A673 (cell line): Measurements from ENCODE around the gene POU2AF3. TPM values are rescaled to one million over a fixed set of nuclear protein-coding genes. Genes with fewer than 3 reads are reported as not detected.

Source experiments
- BruUV-seq: library from RNA; stranded (reverse); fragments of 400-500 nt; replicated peaks from 2 replicates; lab custom pipeline; 2021; lab: Mats Ljungman, UMichigan
- CTCF ChIA-PET: fragments of 300-600 bp; sonication (Branson Sonifier 250); formaldehyde crosslinking; loops from one replicate; lab custom pipeline; 2022; ENCODE audit warnings: antibody characterized with exemption; lab: Charles Lee
- POLR2A ChIA-PET: fragments of 300-600 bp; sonication (Branson Sonifier 250); formaldehyde crosslinking; loops from one replicate; lab custom pipeline; 2022; ENCODE audit warnings: antibody characterized with exemption; ENCODE audit not compliant: low non-redundant PET; lab: Charles Lee
- DNase-seq: peaks from one replicate; pipeline ENCODE4 v3.0.0-alpha.2; 2015; ENCODE audit warnings: low spot score
- H3K27ac ChIP-seq: fragments of 200-600 bp; sonication (generic); 2 replicates; pipeline ENCODE4 v1.5.1; 2016; ENCODE audit warnings: mixed run types, low read depth, mild to moderate bottlenecking, mixed read lengths, antibody characterized with exemption, low read length; ENCODE audit not compliant: poor library complexity, severe bottlenecking
- H3K27me3 ChIP-seq: fragments of 200-600 bp; sonication (generic); replicated peaks from 2 replicates; pipeline ENCODE4 v1.6.1; 2017; ENCODE audit warnings: mixed run types, low read depth, mild to moderate bottlenecking, mixed read lengths, antibody characterized with exemption, low read length; ENCODE audit not compliant: insufficient read depth, poor library complexity
- H3K36me3 ChIP-seq: fragments of 200-600 bp; sonication (generic); 2 replicates; pipeline ENCODE4 v1.6.1; 2016; ENCODE audit warnings: mixed run types, mild to moderate bottlenecking, mixed read lengths, antibody characterized with exemption, low read length; ENCODE audit not compliant: insufficient read depth, poor library complexity, severe bottlenecking
- H3K4me1 ChIP-seq: fragments of 200-600 bp; sonication (generic); 2 replicates; pipeline ENCODE4 v1.6.1; 2017; ENCODE audit warnings: mixed run types, mild to moderate bottlenecking, mixed read lengths, antibody characterized with exemption, low read length; ENCODE audit not compliant: insufficient read depth, poor library complexity, severe bottlenecking
- H3K4me3 ChIP-seq: fragments of 200-600 bp; sonication (generic); 2 replicates; pipeline ENCODE4 v1.5.1; 2016; ENCODE audit warnings: low read depth, mixed run types, mild to moderate bottlenecking, mixed read lengths, low read length; ENCODE audit not compliant: poor library complexity, severe bottlenecking
- H3K9me3 ChIP-seq: fragments of 200-600 bp; sonication (generic); 2 replicates; pipeline ENCODE4 v1.6.1; 2016; ENCODE audit warnings: mixed run types, low read depth, mild to moderate bottlenecking, mixed read lengths, antibody characterized with exemption, low read length; ENCODE audit not compliant: poor library complexity, severe bottlenecking
- EZH2 ChIP-seq: fragments of 200-600 bp; sonication (generic); IDR thresholded peaks from 2 replicates; pipeline ENCODE4 v1.6.1; 2017; ENCODE audit warnings: borderline replicate concordance, low read depth, mild to moderate bottlenecking, mixed read lengths, antibody characterized with exemption, low read length; ENCODE audit not compliant: poor library complexity, severe bottlenecking
- intact Hi-C: fragments of 100-400 bp; cut with micrococcal nuclease; formaldehyde crosslinking; loops from one replicate; pipeline ENCODE4 v1.10.0; 2022; ENCODE audit not compliant: unreplicated experiment
- total RNA-seq: library from RNA; stranded (reverse); gene quantifications from 2 replicates; pipeline ENCODE4 v1.2.3, GENCODE V29; 2021
- TF ChIP-seq, protein P1 (sequence below): fragments of 300-800, 200-600 bp; sonication (generic); conservative IDR thresholded peaks from 2 replicates; pipeline ENCODE4 v1.5.1; 2017; ENCODE audit warnings: low read depth, mild to moderate bottlenecking, antibody characterized with exemption, low read length, moderate library complexity, mixed read lengths

The POU2AF3 gene
- total RNA-seq, 1 experiment from 2014 or later: 0.77 TPM

DNA sequence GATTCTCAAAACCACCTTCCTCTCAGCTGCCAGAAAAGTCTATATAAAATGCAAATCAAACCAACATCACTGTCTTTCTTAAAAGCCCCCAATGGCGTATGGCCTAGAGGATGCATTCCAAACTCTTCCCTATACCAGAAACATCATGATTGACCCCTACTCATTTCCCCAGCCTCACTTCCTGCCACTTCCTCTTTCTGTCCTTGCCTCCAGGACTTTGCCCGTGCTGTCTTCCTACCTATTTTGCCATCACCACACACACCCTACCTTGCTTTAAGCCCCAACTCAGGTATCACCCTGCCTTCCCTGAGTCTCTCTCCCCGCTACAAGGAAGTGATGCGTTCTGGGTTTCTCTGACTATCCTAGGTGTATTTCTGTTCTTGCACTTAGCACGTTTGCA lies 44.7 kb upstream of the POU2AF3 start:
- Histone ChIP-seq H3K9me3 (no peaks in the 10 kb centered on the region), H3K27me3 (no peaks in the 10 kb centered on the region), H3K4me3 (no peak overlapping the region), H3K36me3 (no peaks in the 10 kb centered on the region), H3K4me1 (no peaks in the 10 kb centered on the region), H3K27ac (no peak overlapping the region)
- ChIA-PET CTCF (no interaction called here), POLR2A (no interaction called here)
- no peak for TF ChIP-seq EZH2
- TF ChIP-seq, protein P1, sequence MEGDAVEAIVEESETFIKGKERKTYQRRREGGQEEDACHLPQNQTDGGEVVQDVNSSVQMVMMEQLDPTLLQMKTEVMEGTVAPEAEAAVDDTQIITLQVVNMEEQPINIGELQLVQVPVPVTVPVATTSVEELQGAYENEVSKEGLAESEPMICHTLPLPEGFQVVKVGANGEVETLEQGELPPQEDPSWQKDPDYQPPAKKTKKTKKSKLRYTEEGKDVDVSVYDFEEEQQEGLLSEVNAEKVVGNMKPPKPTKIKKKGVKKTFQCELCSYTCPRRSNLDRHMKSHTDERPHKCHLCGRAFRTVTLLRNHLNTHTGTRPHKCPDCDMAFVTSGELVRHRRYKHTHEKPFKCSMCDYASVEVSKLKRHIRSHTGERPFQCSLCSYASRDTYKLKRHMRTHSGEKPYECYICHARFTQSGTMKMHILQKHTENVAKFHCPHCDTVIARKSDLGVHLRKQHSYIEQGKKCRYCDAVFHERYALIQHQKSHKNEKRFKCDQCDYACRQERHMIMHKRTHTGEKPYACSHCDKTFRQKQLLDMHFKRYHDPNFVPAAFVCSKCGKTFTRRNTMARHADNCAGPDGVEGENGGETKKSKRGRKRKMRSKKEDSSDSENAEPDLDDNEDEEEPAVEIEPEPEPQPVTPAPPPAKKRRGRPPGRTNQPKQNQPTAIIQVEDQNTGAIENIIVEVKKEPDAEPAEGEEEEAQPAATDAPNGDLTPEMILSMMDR: no peak
- no TSS peak for BruUV-seq
- DNase-seq: no peak
- intact Hi-C loops: no loop called here

DNA sequence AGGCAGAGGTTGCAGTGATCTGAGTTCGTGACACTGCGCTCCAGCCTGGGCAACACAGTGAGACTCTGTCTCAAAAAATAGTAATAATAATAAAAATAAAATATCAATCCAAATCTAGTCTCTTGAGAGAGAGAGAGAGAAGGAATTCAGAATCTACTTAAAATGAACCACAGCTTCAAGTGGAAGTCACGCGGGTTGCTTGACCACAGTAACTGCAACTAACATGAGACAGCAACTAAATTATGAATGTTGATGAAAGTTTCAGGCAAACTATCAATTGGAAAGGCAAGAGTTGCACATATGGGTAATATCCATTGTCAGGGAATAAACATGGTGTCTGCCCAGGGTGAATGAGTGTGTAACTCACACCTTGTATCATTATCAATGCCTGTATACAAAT lies 40.3 kb upstream of the POU2AF3 start:
- POLR2A ChIA-PET: no interaction called here
- CTCF ChIA-PET: no interaction called here
- H3K36me3 ChIP-seq: no peaks in the 10 kb centered on the region
- no peak for DNase-seq
- no peaks in the 10 kb centered on the region for H3K4me1 ChIP-seq
- no TSS peak for BruUV-seq
- no peaks in the 10 kb centered on the region for H3K27me3 ChIP-seq
- H3K4me3 ChIP-seq: no peak overlapping the region
- intact Hi-C loops: no loop called here
- TF ChIP-seq EZH2: no peak
- TF ChIP-seq, protein P1: no peak
- no peak overlapping the region for H3K27ac ChIP-seq
- no peaks in the 10 kb centered on the region for H3K9me3 ChIP-seq

DNA sequence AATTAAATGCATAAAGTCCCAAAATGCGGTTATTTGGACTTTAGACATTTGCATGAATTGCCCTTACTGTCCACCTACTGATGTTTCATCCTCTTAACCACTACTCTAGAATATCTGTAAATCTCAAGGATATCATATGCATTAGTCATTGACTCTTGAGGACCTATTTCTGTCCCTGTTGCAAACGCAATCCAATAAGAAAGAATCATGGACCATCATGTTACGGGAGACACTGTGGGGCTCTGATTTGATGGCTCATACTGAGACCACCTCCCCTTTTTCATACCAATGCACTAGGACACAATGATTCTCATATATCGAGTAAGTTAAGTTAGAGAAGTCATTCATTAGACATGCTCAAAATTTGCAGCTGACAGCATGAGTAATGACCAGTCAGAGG lies 38.5 kb upstream of the POU2AF3 start:
- intact Hi-C loops: no loop called here
- POLR2A ChIA-PET: no interaction called here
- Histone ChIP-seq H3K36me3 (no peaks in the 10 kb centered on the region), H3K4me3 (no peak overlapping the region), H3K4me1 (no peaks in the 10 kb centered on the region), H3K27me3 (no peaks in the 10 kb centered on the region), H3K9me3 (no peaks in the 10 kb centered on the region), H3K27ac (no peak overlapping the region)
- TF ChIP-seq EZH2: no peak
- TF ChIP-seq, protein P1: no peak
- BruUV-seq: no TSS peak
- DNase-seq: no peak
- CTCF ChIA-PET: no interaction called here
